Neural progenitor cell (in vitro differentiated cells): Measurements from ENCODE around the gene TEAD1. TPM values are rescaled to one million over a fixed set of nuclear protein-coding genes. Genes with fewer than 3 reads are reported as not detected.
A peak's percentile ranks its signal among the peaks of the same experiment; 100 is the strongest.

Experiments
- DNase-seq: peaks from one replicate; pipeline ENCODE4 v3.0.0-alpha.2; 2016; ENCODE audit warnings: low spot score
- H2AFZ ChIP-seq: fragments of 200-600 bp; sonication (generic); replicated peaks from 2 replicates; pipeline ENCODE4 v1.6.1; 2016; ENCODE audit warnings: antibody characterized with exemption
- H3F3A ChIP-seq: fragments of 200-600 bp; sonication (generic); 2 replicates; pipeline ENCODE4 v1.6.1; 2016; ENCODE audit warnings: antibody characterized with exemption, low read depth
- H3K27ac ChIP-seq: fragments of 200-600 bp; sonication (generic); 2 replicates; pipeline ENCODE4 v1.5.1; 2016; ENCODE audit warnings: mild to moderate bottlenecking
- H3K27me3 ChIP-seq: fragments of 200-600 bp; sonication (generic); 2 replicates; pipeline ENCODE4 v1.6.1; 2016; ENCODE audit warnings: mild to moderate bottlenecking, moderate library complexity
- H3K36me3 ChIP-seq: fragments of 200-600 bp; sonication (generic); 2 replicates; pipeline ENCODE4 v1.5.1; 2016
- H3K4me1 ChIP-seq: fragments of 200-600 bp; sonication (generic); 2 replicates; pipeline ENCODE4 v1.6.1; 2016; ENCODE audit warnings: mixed run types
- H3K4me2 ChIP-seq: fragments of 200-600 bp; sonication (generic); 2 replicates; pipeline ENCODE4 v1.6.1; 2016
- H3K4me3 ChIP-seq: fragments of 200-600 bp; sonication (generic); 2 replicates; pipeline ENCODE4 v1.5.1; 2016
- H3K79me2 ChIP-seq: fragments of 200-600 bp; sonication (generic); 2 replicates; pipeline ENCODE4 v1.6.1; 2016; ENCODE audit warnings: low read depth
- H3K9ac ChIP-seq: fragments of 200-600 bp; sonication (generic); 2 replicates; pipeline ENCODE4 v1.6.1; 2016
- H3K9me3 ChIP-seq: fragments of 200-600 bp; sonication (generic); 2 replicates; pipeline ENCODE4 v1.5.1; 2016; ENCODE audit warnings: low read depth
- H4K20me1 ChIP-seq: fragments of 200-600 bp; sonication (generic); 2 replicates; pipeline ENCODE4 v1.6.1; 2016; ENCODE audit warnings: low read depth
- H3K27ac Mint-ChIP-seq: 3 replicates; pipeline ENCODE4 v1.8.0; 2021; ENCODE audit warnings: mixed read lengths
- H3K27me3 Mint-ChIP-seq: 2 replicates; pipeline ENCODE4 v1.8.0; 2022; ENCODE audit warnings: low read depth, mild to moderate bottlenecking, inconsistent platforms, moderate library complexity, mixed read lengths; ENCODE audit not compliant: insufficient read depth
- H3K36me3 Mint-ChIP-seq: 3 replicates; pipeline ENCODE4 v1.8.0; 2021; ENCODE audit warnings: mixed read lengths
- H3K4me1 Mint-ChIP-seq: 3 replicates; pipeline ENCODE4 v1.8.0; 2021; ENCODE audit warnings: mixed read lengths
- H3K4me3 Mint-ChIP-seq: 3 replicates; pipeline ENCODE4 v1.8.0; 2021; ENCODE audit warnings: mild to moderate bottlenecking, moderate library complexity, mixed read lengths
- H3K9me3 Mint-ChIP-seq: 3 replicates; pipeline ENCODE4 v1.8.0; 2020; ENCODE audit warnings: mixed read lengths
- EZH2 ChIP-seq: fragments of 200-600 bp; sonication (generic); IDR thresholded peaks from 2 replicates; pipeline ENCODE4 v1.6.1; 2017; ENCODE audit warnings: antibody characterized with exemption, mild to moderate bottlenecking, moderate library complexity
- EZH2phosphoT487 ChIP-seq: fragments of 200-600 bp; sonication (generic); IDR thresholded peaks from 2 replicates; pipeline ENCODE4 v1.6.1; 2017; ENCODE audit warnings: antibody characterized with exemption
- total RNA-seq: library from RNA; depleted of rRNA; stranded (reverse); fragments of >200 nt; gene quantifications from 2 replicates; pipeline ENCODE4 v1.2.3, GENCODE V29; 2015; ENCODE audit warnings: low replicate concordance
- TF ChIP-seq, protein P1 (sequence below): fragments of 200-600 bp; sonication (generic); IDR thresholded peaks from 2 replicates; pipeline ENCODE4 v1.5.1; 2017; ENCODE audit warnings: antibody characterized with exemption, mild to moderate bottlenecking

TEAD1 gene
- total RNA-seq, 1 donor from 2014 or later, result 98.3 TPM

DNA sequence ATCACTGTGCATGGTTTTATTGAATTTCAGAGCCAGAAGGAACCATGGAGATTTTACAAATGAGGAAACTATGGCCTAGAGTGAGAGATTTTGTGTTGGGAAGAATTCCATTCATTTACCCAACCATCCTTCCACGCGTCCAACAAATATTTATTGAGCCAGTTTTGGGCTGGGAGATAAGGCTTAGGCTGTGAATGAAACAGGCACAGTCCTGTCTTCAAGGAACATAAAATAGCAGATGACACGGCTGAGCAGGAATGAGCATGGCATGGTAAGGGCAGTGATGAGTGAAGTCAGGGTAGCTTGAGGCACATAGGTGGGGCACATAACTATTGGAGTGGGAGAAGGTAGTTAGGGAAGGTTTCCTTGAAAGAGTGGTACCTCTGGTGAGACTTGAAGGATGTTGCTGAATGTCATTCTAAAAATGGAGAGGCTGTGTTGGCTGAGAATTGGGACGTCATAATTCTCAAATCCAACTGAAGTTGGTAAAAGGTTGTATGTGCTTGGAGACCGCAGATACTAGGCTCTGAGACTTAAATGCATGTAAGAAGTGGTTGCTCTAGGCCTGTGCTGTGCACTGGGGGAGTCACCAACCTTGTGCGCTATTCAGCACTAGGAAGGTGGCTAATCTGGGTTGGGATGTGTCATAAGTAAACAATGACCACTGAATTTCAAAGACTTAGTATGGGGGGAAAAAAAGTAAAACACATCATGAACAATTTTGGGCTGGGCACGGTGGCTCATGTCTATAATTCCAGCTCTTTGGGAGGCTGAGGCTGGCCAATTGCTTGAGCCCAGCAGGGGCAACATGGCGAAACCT is 51.9 kb downstream of the TEAD1 start:
- no peak for DNase-seq
- Mint-ChIP-seq H3K4me1 (peaks cover 59% of the 10 kb centered on the region), H3K4me3 (no peak overlapping the region), H3K27ac (peak overlapping the region; percentile 16), H3K36me3 (peaks cover 16% of the 10 kb centered on the region), H3K9me3 (no peaks in the 10 kb centered on the region), H3K27me3 (peaks cover 4% of the 10 kb centered on the region)
- peaks cover 47% of the 10 kb centered on the region for H3K4me1 ChIP-seq
- peaks cover 100% of the 10 kb centered on the region for H4K20me1 ChIP-seq
- H3K27me3 ChIP-seq, result no peaks in the 10 kb centered on the region
- no peak overlapping the region for H3K4me2 ChIP-seq
- H3K4me3 ChIP-seq, result no peak overlapping the region
- H3K79me2 ChIP-seq, result peaks cover 100% of the 10 kb centered on the region
- H3K9me3 ChIP-seq, result no peaks in the 10 kb centered on the region
- no peak overlapping the region for H3K9ac ChIP-seq
- TF ChIP-seq, protein P1, sequence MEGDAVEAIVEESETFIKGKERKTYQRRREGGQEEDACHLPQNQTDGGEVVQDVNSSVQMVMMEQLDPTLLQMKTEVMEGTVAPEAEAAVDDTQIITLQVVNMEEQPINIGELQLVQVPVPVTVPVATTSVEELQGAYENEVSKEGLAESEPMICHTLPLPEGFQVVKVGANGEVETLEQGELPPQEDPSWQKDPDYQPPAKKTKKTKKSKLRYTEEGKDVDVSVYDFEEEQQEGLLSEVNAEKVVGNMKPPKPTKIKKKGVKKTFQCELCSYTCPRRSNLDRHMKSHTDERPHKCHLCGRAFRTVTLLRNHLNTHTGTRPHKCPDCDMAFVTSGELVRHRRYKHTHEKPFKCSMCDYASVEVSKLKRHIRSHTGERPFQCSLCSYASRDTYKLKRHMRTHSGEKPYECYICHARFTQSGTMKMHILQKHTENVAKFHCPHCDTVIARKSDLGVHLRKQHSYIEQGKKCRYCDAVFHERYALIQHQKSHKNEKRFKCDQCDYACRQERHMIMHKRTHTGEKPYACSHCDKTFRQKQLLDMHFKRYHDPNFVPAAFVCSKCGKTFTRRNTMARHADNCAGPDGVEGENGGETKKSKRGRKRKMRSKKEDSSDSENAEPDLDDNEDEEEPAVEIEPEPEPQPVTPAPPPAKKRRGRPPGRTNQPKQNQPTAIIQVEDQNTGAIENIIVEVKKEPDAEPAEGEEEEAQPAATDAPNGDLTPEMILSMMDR, result no peak
- TF ChIP-seq EZH2 (no peak), EZH2phosphoT487 (no peak)
- H2AFZ ChIP-seq, result no peak overlapping the region
- no peak overlapping the region for H3K27ac ChIP-seq
- H3F3A ChIP-seq, result peaks cover 17% of the 10 kb centered on the region
- H3K36me3 ChIP-seq, result no peaks in the 10 kb centered on the region

DNA sequence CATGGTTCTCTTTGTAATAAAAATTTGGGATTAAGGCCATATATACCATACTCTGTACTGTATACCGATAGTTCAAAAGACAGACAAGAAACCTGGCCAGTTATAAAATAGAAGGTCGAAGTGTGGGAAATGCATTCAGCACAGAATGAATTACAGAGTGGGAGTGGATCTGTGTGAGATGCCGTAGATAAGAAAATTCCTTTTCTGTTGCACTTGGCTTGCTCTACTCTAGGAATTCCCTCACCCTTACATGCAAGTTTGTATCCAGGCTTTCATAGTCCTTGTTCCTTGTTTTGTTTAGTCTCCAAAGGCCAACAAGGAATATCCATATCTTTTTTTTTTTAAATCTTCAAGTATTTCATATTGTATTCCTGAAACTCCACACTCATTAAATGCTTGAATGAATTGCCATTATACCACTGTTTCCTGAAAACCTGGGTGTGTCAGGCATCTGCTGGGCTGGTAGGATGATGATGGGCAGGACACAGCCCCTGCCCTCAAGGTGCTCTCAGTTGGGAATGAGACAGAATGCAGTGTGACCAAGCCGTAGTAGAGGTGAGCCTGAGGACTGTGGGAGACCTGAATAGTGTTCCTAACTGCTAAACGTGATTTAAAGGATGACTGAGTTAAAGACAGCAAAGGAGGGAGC is 53.5 kb downstream of the TEAD1 start:
- H3K79me2 ChIP-seq, result peaks cover 100% of the 10 kb centered on the region

DNA sequence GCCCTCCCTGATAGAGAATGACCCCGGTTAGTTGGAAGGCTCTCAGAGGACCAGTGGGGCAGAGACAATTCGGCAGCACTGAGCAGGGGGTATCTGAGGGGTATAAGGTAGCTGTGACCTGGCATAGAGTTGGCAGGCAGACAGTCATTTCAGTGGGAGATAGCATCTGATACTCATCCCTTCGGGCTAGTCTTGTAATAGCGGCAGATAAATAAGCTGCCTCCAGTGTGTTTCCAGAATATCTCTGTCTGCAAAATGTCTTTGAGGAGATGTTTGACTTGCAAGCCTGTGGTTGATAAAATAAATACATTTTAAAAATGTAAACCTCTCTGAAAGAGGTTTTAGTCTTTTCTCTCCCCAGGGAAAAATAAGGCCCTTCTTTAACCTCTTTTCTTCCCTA is 54.2 kb downstream of the TEAD1 start:
- Histone ChIP-seq H3K9ac (no peak overlapping the region), H3K9me3 (no peaks in the 10 kb centered on the region), H3K4me1 (peaks cover 23% of the 10 kb centered on the region), H3K27ac (no peak overlapping the region), H3K27me3 (no peaks in the 10 kb centered on the region), H3F3A (peaks cover 9% of the 10 kb centered on the region), H3K4me2 (no peak overlapping the region), H3K4me3 (no peak overlapping the region), H3K79me2 (peaks cover 100% of the 10 kb centered on the region), H2AFZ (no peak overlapping the region), H4K20me1 (peaks cover 100% of the 10 kb centered on the region), H3K36me3 (no peaks in the 10 kb centered on the region)
- Mint-ChIP-seq H3K27ac (no peak overlapping the region), H3K27me3 (peaks cover 4% of the 10 kb centered on the region), H3K36me3 (peaks cover 17% of the 10 kb centered on the region), H3K4me1 (peaks cover 38% of the 10 kb centered on the region), H3K9me3 (no peaks in the 10 kb centered on the region), H3K4me3 (no peak overlapping the region)
- no peak for TF ChIP-seq EZH2
- TF ChIP-seq EZH2phosphoT487, result no peak
- TF ChIP-seq, protein P1, result no peak
- DNase-seq, result no peak

More for the DNA sequence above, 53.5 kb downstream of the TEAD1 start:
- Histone ChIP-seq H3K4me2 (no peak overlapping the region), H2AFZ (no peak overlapping the region), H3K9ac (no peak overlapping the region), H4K20me1 (peaks cover 100% of the 10 kb centered on the region), H3F3A (peaks cover 15% of the 10 kb centered on the region), H3K4me3 (no peak overlapping the region), H3K9me3 (no peaks in the 10 kb centered on the region), H3K27ac (no peak overlapping the region), H3K27me3 (no peaks in the 10 kb centered on the region), H3K36me3 (no peaks in the 10 kb centered on the region), H3K4me1 (peaks cover 30% of the 10 kb centered on the region)
- peaks cover 46% of the 10 kb centered on the region for H3K4me1 Mint-ChIP-seq
- peak overlapping the region; percentile 24 for H3K27ac Mint-ChIP-seq
- H3K36me3 Mint-ChIP-seq, result peaks cover 16% of the 10 kb centered on the region
- peaks cover 4% of the 10 kb centered on the region for H3K27me3 Mint-ChIP-seq
- H3K9me3 Mint-ChIP-seq, result no peaks in the 10 kb centered on the region
- TF ChIP-seq, protein P1, result no peak
- TF ChIP-seq EZH2 (no peak), EZH2phosphoT487 (no peak)
- H3K4me3 Mint-ChIP-seq, result no peak overlapping the region
- no peak for DNase-seq
